K562 (cell line): ENCODE measurements around the gene GLB1L3. TPM values are rescaled to one million over a fixed set of nuclear protein-coding genes. Genes with fewer than 3 reads are reported as not detected.

Experiments used
- ATAC-seq: fragments of 200-7000 bp; cut with Tn5 transposase; 3 replicates; pipeline ENCODE4 v1.9.1; 2020; ENCODE audit warnings: moderate library complexity
- BruUV-seq: library from RNA; stranded (reverse); fragments of 400-500 nt; replicated peaks from 2 replicates; lab custom pipeline; 2021; lab: Mats Ljungman, UMichigan
- CTCF ChIA-PET: fragments of 300-600 bp; formaldehyde crosslinking; extraction: SDS; loops from one replicate; lab custom pipeline; 2021; ENCODE audit warnings: low intra/inter-chr PET ratio; lab: Yijun Ruan, JAX
- POLR2A ChIA-PET: fragments of 300-600, 350-650 bp; sonication (Branson Sonifier 250); formaldehyde crosslinking; extraction: SDS; loops from one replicate; lab custom pipeline; 2021; ENCODE audit warnings: antibody characterized with exemption, inconsistent platforms; lab: Yijun Ruan, JAX
- DNase-seq, 4 experiments: peaks; one replicate each; pipeline versions ENCODE4 v3.0.0 to v3.0.0-alpha.2; 2011 to 2018; ENCODE audit warnings: low spot score in 3 of 4, mixed read lengths in 3 of 4; ENCODE audit errors: extremely low read depth in 1 of 4
- FAIRE-seq: peaks from 2 replicates; lab custom pipeline; 2011; peaks lifted over from hg19 to GRCh38; lab: Jason Lieb, UNC
- H2AFZ ChIP-seq: 2 replicates; pipeline ENCODE4 v1.6.0; 2011; ENCODE audit warnings: low read depth, low read length, control low read depth, inconsistent platforms
- H3K27ac ChIP-seq: fragments of 200-600 bp; 3 replicates; pipeline ENCODE4 v1.8.0; 2011; ENCODE audit warnings: low read depth, mild to moderate bottlenecking, control low read depth, inconsistent platforms, low read length, moderate library complexity, mixed read lengths; ENCODE audit errors: extremely low read depth
- H3K27me3 ChIP-seq, 2 experiments: fragments of 300-600 bp in 1 of 2; 2 replicates in 1 of 2; 3 replicates in 1 of 2; pipeline versions ENCODE4 v1.6.0 to v1.8.0; 2011; ENCODE audit warnings: inconsistent platforms in 2 of 2, low read length in 2 of 2, mild to moderate bottlenecking in 1 of 2, mixed read lengths in 1 of 2, moderate library complexity in 1 of 2; ENCODE audit not compliant: control insufficient read depth in 2 of 2, insufficient read depth in 2 of 2
- H3K36me3 ChIP-seq: fragments of 300-600 bp; 3 replicates; pipeline ENCODE4 v1.8.0; 2011; ENCODE audit warnings: mild to moderate bottlenecking, low read length, inconsistent platforms; ENCODE audit not compliant: control insufficient read depth, insufficient read depth
- H3K4me1 ChIP-seq, 2 experiments: fragments of 200-600 bp in 1 of 2; replicated peaks in 1 of 2; 2 replicates in 1 of 2; 3 replicates in 1 of 2; pipeline versions ENCODE4 v1.5.1 to v1.8.0; 2011; ENCODE audit warnings: inconsistent platforms in 2 of 2, low read length in 2 of 2, mild to moderate bottlenecking in 1 of 2, mixed read lengths in 1 of 2, moderate library complexity in 1 of 2; ENCODE audit not compliant: control insufficient read depth in 2 of 2, insufficient read depth in 2 of 2
- H3K4me2 ChIP-seq: 2 replicates; pipeline ENCODE4 v1.6.1; 2011; ENCODE audit warnings: low read length, control low read depth, inconsistent platforms, mixed read lengths; ENCODE audit not compliant: insufficient read depth
- H3K4me3 ChIP-seq: fragments of 200-600 bp; sonication (generic), shearing (Covaris generic); 2 replicates; pipeline ENCODE4 v1.5.1; 2016; ENCODE audit warnings: control low read depth, inconsistent platforms
- H3K79me2 ChIP-seq: fragments of 200-600 bp; 3 replicates; pipeline ENCODE4 v1.8.0; 2011; ENCODE audit warnings: low read length, inconsistent platforms; ENCODE audit not compliant: control insufficient read depth, insufficient read depth
- H3K9ac ChIP-seq, 2 experiments: 2 replicates each; pipeline versions ENCODE4 v1.6.0 to v1.6.1; 2011; ENCODE audit warnings: low read depth in 2 of 2, low read length in 2 of 2, control low read depth in 1 of 2, inconsistent platforms in 1 of 2, mild to moderate bottlenecking in 1 of 2, mixed read lengths in 1 of 2; ENCODE audit not compliant: insufficient read depth in 1 of 2
- H3K9me1 ChIP-seq: one replicate; pipeline ENCODE4 v1.6.0; 2011; ENCODE audit warnings: inconsistent platforms, mild to moderate bottlenecking, low read length, moderate library complexity; ENCODE audit not compliant: control insufficient read depth, insufficient read depth
- H3K9me3 ChIP-seq: replicated peaks from 2 replicates; pipeline ENCODE4 v1.5.1; 2011; ENCODE audit warnings: low read depth, low read length, inconsistent platforms; ENCODE audit not compliant: control insufficient read depth, insufficient read depth
- H4K20me1 ChIP-seq: replicated peaks from 2 replicates; pipeline ENCODE4 v1.6.1; 2011; ENCODE audit warnings: low read length, inconsistent platforms, mixed read lengths; ENCODE audit not compliant: control insufficient read depth, insufficient read depth
- CBFA2T2 ChIP-seq: fragments of 450-650 bp; conservative IDR thresholded peaks from 2 replicates; pipeline ENCODE4 v1.6.1; 2017; ENCODE audit warnings: mild to moderate bottlenecking
- GATA2 ChIP-seq: sonication (generic); formaldehyde crosslinking; IDR thresholded peaks from 2 replicates; pipeline ENCODE4 v1.4.0; 2020; ENCODE audit warnings: mild to moderate bottlenecking, missing genetic modification reagents
- HMBOX1 ChIP-seq: sonication (generic); IDR thresholded peaks from 2 replicates; pipeline ENCODE4 v1.6.1; 2016
- KAT8 ChIP-seq: fragments of 450-650 bp; IDR thresholded peaks from 2 replicates; pipeline ENCODE4 v1.6.1; 2016; ENCODE audit warnings: low read depth, mild to moderate bottlenecking
- KDM1A ChIP-seq, 2 experiments: fragments of 450-650 bp; IDR thresholded peaks; 2 replicates each; pipeline ENCODE4 v1.6.1; 2016; ENCODE audit warnings: mild to moderate bottlenecking in 2 of 2
- KLF16 ChIP-seq: IDR thresholded peaks from 2 replicates; pipeline ENCODE4 v1.6.1; 2016; ENCODE audit warnings: antibody characterized with exemption
- MTA2 ChIP-seq: fragments of 450-650 bp; IDR thresholded peaks from 2 replicates; pipeline ENCODE4 v1.6.1; 2016; ENCODE audit warnings: low read depth
- PRPF4 ChIP-seq: fragments of 200-400 bp; formaldehyde crosslinking; IDR thresholded peaks from one replicate; pipeline ENCODE4 v1.6.1; 2017; ENCODE audit warnings: low read length, low read depth, mild to moderate bottlenecking; ENCODE audit not compliant: insufficient read depth, poor library complexity, severe bottlenecking
- RBBP5 ChIP-seq: fragments of 200-600 bp; sonication (generic); IDR thresholded peaks from 2 replicates; pipeline ENCODE4 v1.6.1; 2012; ENCODE audit warnings: borderline replicate concordance, mild to moderate bottlenecking, low read length, control low read depth, inconsistent platforms; ENCODE audit not compliant: insufficient read depth, poor library complexity, severe bottlenecking
- SIN3A ChIP-seq, 2 experiments: fragments of 150-350 bp in 1 of 2; IDR thresholded peaks; 2 replicates each; pipeline ENCODE4 v1.6.1; 2011 to 2016; ENCODE audit warnings: borderline replicate concordance in 2 of 2, low read depth in 2 of 2, low read length in 2 of 2, mild to moderate bottlenecking in 2 of 2, moderate library complexity in 2 of 2; ENCODE audit not compliant: control insufficient read depth in 1 of 2
- TCFL5 ChIP-seq: fragments of 250-450 bp; sonication (Bioruptor Pico); conservative IDR thresholded peaks from 2 replicates; pipeline ENCODE4 v1.6.1; 2021; ENCODE audit warnings: mild to moderate bottlenecking, moderate library complexity, matching md5 sums
- TSC22D4 ChIP-seq: fragments of 450-650 bp; IDR thresholded peaks from 2 replicates; pipeline ENCODE4 v1.6.1; 2016; ENCODE audit warnings: missing genetic modification characterization, missing biosample characterization, control low read depth
- VEZF1 ChIP-seq: fragments of 200-800 bp; sonication (Bioruptor generic); IDR thresholded peaks from 2 replicates; pipeline ENCODE4 v1.6.1; 2017; ENCODE audit warnings: missing genetic modification characterization, missing compliant biosample characterization
- ZNF395 ChIP-seq: fragments of 200-800 bp; sonication (Bioruptor generic); IDR thresholded peaks from 2 replicates; pipeline ENCODE4 v1.6.1; 2017; ENCODE audit warnings: missing genetic modification characterization, missing compliant biosample characterization
- WGBS: fragments of 100-300 bp; shearing (Covaris generic); methylation state at CpG from one replicate; pipeline ENCODE4 v1.1.6; 2016; ENCODE audit warnings: low coverage, mixed read lengths; ENCODE audit not compliant: insufficient coverage; ENCODE audit errors: missing lambda C conversion rate; 5-methylcytosine and 5-hydroxymethylcytosine counted together
- in situ Hi-C: fragments of 300-500 bp; cut with MboI; formaldehyde crosslinking; loops from 4 replicates; pipeline ENCODE4 v1.15.0; 2018; ENCODE audit warnings: inconsistent platforms, mixed read lengths
- intact Hi-C: fragments of 100-400 bp; cut with micrococcal nuclease; formaldehyde crosslinking; loops from 2 replicates; pipeline ENCODE4 v1.14.2; 2022
- polyA plus RNA-seq, 8 experiments: library from polyadenylated mRNA; depleted of rRNA in 4 of 8; stranded (reverse) in 5 of 8; unstranded in 3 of 8; fragments of >200 nt; fragmentation: Nextera tagmentation in 2 of 8; fragmentation: Illumina TruSeq in 1 of 8; extraction: Ambion mirVana in 2 of 8; extraction: Trizol in 1 of 8; gene quantifications; 2 replicates each; pipeline versions ENCODE4 v1.2.1 to v1.2.3, GENCODE V29; 2011 to 2014; ENCODE audit warnings: inconsistent platforms in 1 of 8, missing spikeins in 1 of 8
- total RNA-seq, 7 experiments: library from RNA; depleted of rRNA in 6 of 7; stranded (reverse); fragments of >200 nt in 6 of 7; fragmentation: Illumina TruSeq in 2 of 7; extraction: Trizol in 2 of 7; gene quantifications; 2 replicates each; pipeline versions ENCODE4 v1.2.1 to v1.2.3, GENCODE V29; 2011 to 2021; ENCODE audit warnings: low replicate concordance in 1 of 7

The GLB1L3 gene
- total and polyA plus RNA-seq, 9 of the 15 experiments (the other 6 are each of a cell fraction or from before 2014, with no cell fraction given), result 0.18 to 3.3 (median 0.49) TPM

GRCh38 chr11:134231958-134232659 is 44.1 kb upstream of the GLB1L3 start (continued):
- TF ChIP-seq KAT8 (no peak), CBFA2T2 (no peak)

- intact Hi-C loops (loop anchor here (1.0 kb wide), 1 partner anchor 8 kb away; no protein-coding TSS in a partner anchor), in situ Hi-C loops (no loop called here)
- Histone ChIP-seq H3K4me2 (peak overlapping the region; percentile 72), H3K9ac (no peak overlapping the region), H3K79me2 (peaks cover 65% of the 10 kb centered on the region), H3K27ac (peak overlapping the region; percentile 64), H3K9me3 (no peaks in the 10 kb centered on the region), H3K4me3 (no peak overlapping the region), H3K27me3 (no peaks in the 10 kb centered on the region), H3K4me1 (peaks cover 22 to 48% of the 10 kb centered on the region in 2 experiments), H2AFZ (peak overlapping the region; percentile 48), H3K9me1 (peaks cover 5% of the 10 kb centered on the region), H4K20me1 (peaks cover 4% of the 10 kb centered on the region; the same call in 1 of the 2 replicates), H3K36me3 (peaks cover 38% of the 10 kb centered on the region)
- ChIA-PET POLR2A (interaction anchor here (0.7 to 2.2 kb wide), 6 partner anchors 9 to 43 kb away, joined by 3 to 18 read pairs (median 3); partner anchors contain the start of genes GLB1L3, NCAPD3 and VPS26B), CTCF (no interaction called here)
- ATAC-seq (peak; percentile 92), DNase-seq (peak; percentile 68 to 88 (median 79)), FAIRE-seq (peak; percentile 95)
- 0% methylated on average over 4 of the region's 4 CpGs for WGBS
- no TSS peak for BruUV-seq
- TF ChIP-seq KLF16 (0 out of 2 replicates have a peak, but pooled peaks have one; percentile 25), SIN3A (IDR thresholded peaks at IDR 0.05; ENCODE audit: borderline replicate concordance in 2 of 2, control insufficient read depth in 1 of 2, low read depth in 2 of 2, low read length in 2 of 2) (no peak), VEZF1 (CRISPR knock-in tag) (no peak), KDM1A (IDR thresholded peaks at IDR 0.05) (peak; percentile 53 to 62; a peak in 2 of 4 replicates), GATA2 (CRISPR knock-in tag) (no peak), PRPF4 (no peak), HMBOX1 (peak; percentile 59; the same call in 1 of the 2 replicates), TCFL5 (no peak), TSC22D4 (tag) (no peak), ZNF395 (CRISPR knock-in tag) (no peak), MTA2 (0 out of 2 replicates have a peak, but pooled peaks have one; percentile 16), RBBP5 (no peak)
Observed at GRCh38 chr11:134233729-134234179, 42.4 kb upstream of the GLB1L3 start.
